Tibial nerve (tissue), 4 donors: ENCODE measurements around the gene POU3F1. TPM values are rescaled to one million over a fixed set of nuclear protein-coding genes. Genes with fewer than 3 reads are reported as not detected.

ENCODE experiments used
- DNase-seq, 2 donors: peaks; one replicate each; pipeline ENCODE4 v3.0.0-alpha.2; 2019; ENCODE audit warnings: low spot score in 2 of 2
- H3K27ac ChIP-seq, 4 donors: fragments of 200-600 bp; sonication (generic) in 3 of 4; one replicate each; pipeline ENCODE4 v1.5.1; 2017 to 2019; ENCODE audit warnings: mild to moderate bottlenecking in 1 of 4
- H3K27me3 ChIP-seq, 2 donors: fragments of 200-600 bp; sonication (generic) in 1 of 2; one replicate each; pipeline versions ENCODE4 v1.5.1 to v1.6.0; 2017 to 2019
- H3K36me3 ChIP-seq, 3 donors: fragments of 200-600 bp; sonication (generic); one replicate each; pipeline ENCODE4 v1.5.1; 2018 to 2019
- H3K4me1 ChIP-seq, 4 donors: fragments of 200-600 bp; sonication (generic) in 3 of 4; one replicate each; pipeline ENCODE4 v1.5.1; 2017 to 2019
- H3K4me3 ChIP-seq, 4 donors: fragments of 200-600 bp; sonication (generic) in 3 of 4; one replicate each; pipeline ENCODE4 v1.5.1; 2017 to 2019; ENCODE audit warnings: mild to moderate bottlenecking in 1 of 4, moderate library complexity in 1 of 4
- H3K9me3 ChIP-seq, 4 donors: fragments of 200-600 bp; sonication (generic) in 3 of 4; one replicate each; pipeline ENCODE4 v1.5.1; 2017 to 2019
- EP300 ChIP-seq, 2 donors: sonication (generic); formaldehyde crosslinking; IDR thresholded peaks; one replicate each; pipeline ENCODE4 v1.6.1; 2017; ENCODE audit warnings: antibody characterized with exemption in 2 of 2, mild to moderate bottlenecking in 1 of 2
- POLR2A ChIP-seq, 2 donors: fragments of 450-650 bp; IDR thresholded peaks; one replicate each; pipeline ENCODE4 v1.6.1; 2017; ENCODE audit warnings: antibody characterized with exemption in 2 of 2, mild to moderate bottlenecking in 2 of 2, moderate library complexity in 2 of 2
- WGBS, 2 donors: methylation state at CpG; one replicate each; pipeline ENCODE4 v1.1.5; 2018; 5-methylcytosine and 5-hydroxymethylcytosine counted together
- small RNA-seq: library from RNA; depleted of rRNA; stranded (forward); fragments of <200 nt; gene quantifications from one replicate; pipeline ENCODE3, GENCODE V24; 2016
- total RNA-seq, 4 donors: library from RNA; depleted of rRNA; stranded (reverse); fragments of >200 nt; gene quantifications; one replicate each; pipeline ENCODE4 v1.1.0, GENCODE V29; 2016
- TF ChIP-seq, protein P1 (sequence below), 5 experiments: fragments of 200-600 bp in 3 of 5; fragments of 450-650 bp in 2 of 5; sonication (generic) in 3 of 5; IDR thresholded peaks; one replicate each; pipeline ENCODE4 v1.5.1; 2016 to 2019; ENCODE audit warnings: antibody characterized with exemption in 5 of 5, mild to moderate bottlenecking in 3 of 5, moderate library complexity in 2 of 5

Gene POU3F1
- total RNA-seq, 4 donors from 2014 or later: 11.6 to 53.4 (median 24.8) TPM

DNA sequence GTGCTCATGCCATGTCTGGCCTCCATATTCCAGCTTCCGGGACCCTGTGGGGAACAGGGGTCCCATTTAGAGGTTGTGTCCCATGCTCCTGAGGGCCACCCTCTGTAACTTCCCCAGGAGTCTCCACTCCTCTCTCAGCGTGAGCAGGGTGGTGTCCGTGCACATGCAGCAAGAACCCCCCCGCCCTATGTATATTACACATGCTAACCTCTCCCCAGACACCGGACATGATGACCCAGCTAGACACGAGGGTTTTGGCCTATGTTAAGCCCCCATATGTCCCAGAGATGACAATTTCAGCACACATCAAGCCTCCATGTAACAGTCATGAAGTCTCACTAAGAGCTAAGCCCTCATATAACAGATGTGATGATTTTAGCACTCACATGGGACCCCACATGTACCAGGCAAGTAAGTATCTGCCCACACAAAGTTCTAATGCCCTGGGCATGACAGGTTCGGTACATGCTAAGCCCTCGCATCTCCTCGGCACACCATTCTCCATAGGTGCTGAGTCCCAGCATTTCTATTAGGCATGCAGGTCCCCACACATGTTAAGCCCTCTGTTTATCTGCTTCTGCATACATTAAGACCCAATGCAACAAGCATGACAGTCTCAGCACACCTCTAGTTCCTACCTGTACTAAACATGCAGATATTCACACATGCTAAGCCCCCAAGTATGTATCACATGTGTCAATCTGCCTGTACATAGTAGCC lies 48.3 kb downstream of the POU3F1 start:
- TF ChIP-seq, protein P1, sequence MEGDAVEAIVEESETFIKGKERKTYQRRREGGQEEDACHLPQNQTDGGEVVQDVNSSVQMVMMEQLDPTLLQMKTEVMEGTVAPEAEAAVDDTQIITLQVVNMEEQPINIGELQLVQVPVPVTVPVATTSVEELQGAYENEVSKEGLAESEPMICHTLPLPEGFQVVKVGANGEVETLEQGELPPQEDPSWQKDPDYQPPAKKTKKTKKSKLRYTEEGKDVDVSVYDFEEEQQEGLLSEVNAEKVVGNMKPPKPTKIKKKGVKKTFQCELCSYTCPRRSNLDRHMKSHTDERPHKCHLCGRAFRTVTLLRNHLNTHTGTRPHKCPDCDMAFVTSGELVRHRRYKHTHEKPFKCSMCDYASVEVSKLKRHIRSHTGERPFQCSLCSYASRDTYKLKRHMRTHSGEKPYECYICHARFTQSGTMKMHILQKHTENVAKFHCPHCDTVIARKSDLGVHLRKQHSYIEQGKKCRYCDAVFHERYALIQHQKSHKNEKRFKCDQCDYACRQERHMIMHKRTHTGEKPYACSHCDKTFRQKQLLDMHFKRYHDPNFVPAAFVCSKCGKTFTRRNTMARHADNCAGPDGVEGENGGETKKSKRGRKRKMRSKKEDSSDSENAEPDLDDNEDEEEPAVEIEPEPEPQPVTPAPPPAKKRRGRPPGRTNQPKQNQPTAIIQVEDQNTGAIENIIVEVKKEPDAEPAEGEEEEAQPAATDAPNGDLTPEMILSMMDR (IDR thresholded peaks at IDR 0.05): no peak
- TF ChIP-seq EP300 (IDR thresholded peaks at IDR 0.05) (no peak), POLR2A (IDR thresholded peaks at IDR 0.05) (no peak)
- Histone ChIP-seq H3K36me3 (peaks cover 0 to 24% (median 0%) of the 10 kb centered on the region in 3 donors), H3K27me3 (no peaks in the 10 kb centered on the region), H3K4me3 (no peak overlapping the region), H3K27ac (peak overlapping the region in 3 of 4 donors; percentile 89 to 97 (median 92)), H3K9me3 (no peaks in the 10 kb centered on the region), H3K4me1 (peaks cover 0 to 85% (median 54%) of the 10 kb centered on the region in 4 donors)
- WGBS, 2 donors: 81 to 85% methylated on average over 9 of the region's 9 CpGs
- DNase-seq: no peak

DNA sequence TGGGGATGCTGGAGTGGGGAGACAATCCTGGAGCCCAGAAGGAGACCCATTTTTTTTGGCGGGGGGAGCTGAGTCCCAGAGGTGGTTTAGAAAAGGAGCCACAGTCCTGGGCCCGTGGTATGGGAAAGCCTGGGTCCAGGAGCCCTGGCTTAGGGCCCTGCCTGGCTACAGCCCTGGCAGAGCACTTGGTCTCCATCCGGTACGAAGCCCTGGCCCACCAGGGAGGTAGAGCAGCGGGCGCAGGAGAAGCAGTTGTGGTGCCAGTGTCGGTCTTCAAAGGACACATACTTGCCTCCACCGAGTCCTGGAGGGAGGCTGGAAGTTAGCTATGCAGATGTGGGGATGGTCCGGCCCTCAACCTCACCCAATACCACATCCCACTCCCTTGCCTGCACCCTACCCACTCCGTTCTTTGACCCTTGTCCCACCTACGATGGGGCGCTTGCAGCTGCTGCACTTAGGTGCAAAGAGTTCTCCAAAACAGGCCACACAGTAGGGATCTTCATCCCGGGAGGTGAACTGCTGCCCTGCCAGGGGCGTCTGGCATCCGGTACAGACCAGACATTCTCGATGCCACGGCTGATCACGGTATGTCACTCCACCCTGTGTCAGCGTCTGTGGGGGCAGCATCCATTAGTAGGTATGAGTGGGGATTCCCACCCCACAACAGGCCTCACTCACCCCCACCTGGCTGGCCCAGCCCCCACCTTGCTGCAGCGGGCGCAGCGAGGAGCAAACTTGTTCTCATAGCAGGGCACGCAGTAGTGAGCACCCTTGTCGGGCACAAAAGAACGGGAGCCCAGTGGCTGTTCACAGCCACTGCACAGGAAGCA lies 49.1 kb downstream of the POU3F1 start:
- H3K36me3 ChIP-seq: peaks cover 0 to 24% (median 0%) of the 10 kb centered on the region in 3 donors
- WGBS, 2 donors: 84 to 90% methylated on average over 21 to 23 of the region's 25 CpGs
- H3K4me3 ChIP-seq: no peak overlapping the region
- H3K9me3 ChIP-seq: no peaks in the 10 kb centered on the region
- H3K27ac ChIP-seq: peak overlapping the region; percentile 73 to 97 (median 84)
- H3K4me1 ChIP-seq: peaks cover 0 to 77% (median 50%) of the 10 kb centered on the region in 4 donors
- no peak for TF ChIP-seq EP300 (IDR thresholded peaks at IDR 0.05)
- TF ChIP-seq POLR2A (IDR thresholded peaks at IDR 0.05): no peak
- TF ChIP-seq, protein P1 (IDR thresholded peaks at IDR 0.05): no peak
- H3K27me3 ChIP-seq: no peaks in the 10 kb centered on the region
- no peak for DNase-seq

DNA sequence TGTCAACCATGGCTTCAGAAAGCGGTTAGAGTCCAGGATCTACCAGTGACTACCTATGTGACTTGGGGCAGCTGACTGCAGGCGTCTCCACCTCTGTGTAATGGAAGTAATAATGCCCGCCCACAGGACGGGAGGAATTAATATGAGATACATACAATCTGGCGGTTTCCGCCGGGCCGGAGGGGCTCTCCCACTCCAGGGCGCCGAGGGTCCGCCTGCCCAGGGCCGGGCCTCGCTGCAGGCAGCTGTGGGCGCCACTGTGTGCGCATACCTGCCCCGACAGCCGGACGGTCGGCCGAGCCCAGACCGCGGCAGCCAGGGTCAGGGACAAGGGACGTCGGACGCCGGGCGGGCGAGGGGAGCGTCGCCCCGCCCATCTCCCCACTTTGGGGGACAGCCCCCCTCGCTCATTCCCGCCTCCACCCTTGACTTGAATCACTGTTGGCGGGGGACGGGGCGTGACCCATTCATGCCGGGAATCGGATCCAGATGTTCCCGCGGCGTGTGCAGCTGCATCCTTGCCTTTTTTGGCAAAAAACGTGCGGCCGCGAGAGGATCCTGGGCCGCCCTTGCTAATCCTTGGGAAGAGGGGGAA lies 50.7 kb downstream of the POU3F1 start:
- 2 to 14% methylated on average over 25 to 46 of the region's 46 CpGs for WGBS, 2 donors
- TF ChIP-seq, protein P1 (IDR thresholded peaks at IDR 0.05): no peak
- peak; percentile 44 to 65 for TF ChIP-seq EP300 (IDR thresholded peaks at IDR 0.05)
- peak in 1 of 2 donors; percentile 47 for TF ChIP-seq POLR2A (IDR thresholded peaks at IDR 0.05)
- peak; percentile 62 to 73 for DNase-seq
- Histone ChIP-seq H3K4me3 (peak overlapping the region; percentile 30 to 56 (median 54)), H3K4me1 (peaks cover 0 to 61% (median 40%) of the 10 kb centered on the region in 4 donors), H3K36me3 (peaks cover 0 to 24% (median 0%) of the 10 kb centered on the region in 3 donors), H3K27ac (peak overlapping the region; percentile 73 to 97 (median 84)), H3K27me3 (no peaks in the 10 kb centered on the region), H3K9me3 (no peaks in the 10 kb centered on the region)

DNA sequence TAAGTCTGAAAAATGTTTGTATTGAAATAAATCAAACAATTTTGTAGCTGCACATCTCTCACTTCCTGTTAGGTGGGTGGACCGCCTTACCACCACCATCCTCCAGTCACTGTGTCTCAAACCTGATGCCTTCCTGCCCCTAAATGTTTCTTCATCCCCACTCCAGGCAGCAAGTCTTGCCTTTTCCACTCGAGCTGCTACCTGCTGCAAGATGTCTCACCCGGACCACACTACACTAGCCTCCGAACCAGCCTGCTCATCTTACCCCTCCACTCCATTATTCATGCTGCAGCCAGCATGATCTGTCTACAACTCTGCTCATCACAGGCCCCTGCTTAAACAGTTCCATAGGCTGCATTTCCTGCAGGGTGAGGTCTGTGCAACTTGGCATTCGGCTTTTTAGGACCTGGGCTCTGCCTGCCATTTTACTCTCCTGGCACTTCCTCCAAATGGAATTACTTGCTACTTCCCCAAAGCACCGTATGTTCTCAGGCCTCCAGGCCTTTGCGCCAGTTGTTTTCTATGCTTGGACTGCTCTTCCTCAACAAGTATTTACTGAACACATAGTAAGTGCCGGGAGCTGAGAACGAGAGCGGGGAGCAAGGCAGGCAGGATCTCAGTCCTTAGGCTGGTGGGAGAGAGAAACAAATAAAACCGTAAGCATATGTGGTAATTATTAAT lies 51.6 kb downstream of the POU3F1 start:
- Histone ChIP-seq H3K27me3 (no peaks in the 10 kb centered on the region), H3K9me3 (no peaks in the 10 kb centered on the region), H3K27ac (peak overlapping the region; percentile 73 to 97 (median 84)), H3K36me3 (peaks cover 0 to 24% (median 0%) of the 10 kb centered on the region in 3 donors), H3K4me3 (peak overlapping the region in 1 of 4 donors; percentile 56), H3K4me1 (peaks cover 0 to 57% (median 35%) of the 10 kb centered on the region in 4 donors)
- TF ChIP-seq EP300 (IDR thresholded peaks at IDR 0.05) (no peak), POLR2A (IDR thresholded peaks at IDR 0.05) (no peak)
- TF ChIP-seq, protein P1 (IDR thresholded peaks at IDR 0.05): no peak
- no peak for DNase-seq
- WGBS, 2 donors: 64 to 70% methylated on average over 11 of the region's 11 CpGs

Small RNA genes lying within 50 kb of the gene (small RNA-seq; reads per million reads assigned to genes)
- gene MIR3659: not detected

Other genes with a start within 250 kb of the POU3F1 start
- gene C1orf122, start 239.0 kb downstream of the POU3F1 start, total RNA-seq: 100 to 1,000 TPM in 1 of 4 donors, 10 to 100 TPM in 3; 80.6 to 132 (median 92.7) TPM
- 10 to 100 TPM in 2 of 4 donors, 1 to 10 TPM in 2; 8.1 to 13.8 (median 10.8) TPM for gene YRDC, start 238.6 kb downstream of the POU3F1 start, total RNA-seq
- gene MTF1, start 187.2 kb downstream of the POU3F1 start, total RNA-seq: 1 to 10 TPM; 6.1 to 9.0 (median 7.8) TPM
- gene INPP5B, start 99.7 kb downstream of the POU3F1 start, total RNA-seq: 10 to 100 TPM; 39.1 to 52.5 (median 49.0) TPM
- gene SF3A3, start 56.8 kb downstream of the POU3F1 start, total RNA-seq: 10 to 100 TPM; 51.0 to 67.8 (median 62.8) TPM
- 10 to 100 TPM; 25.1 to 32.7 (median 26.6) TPM for gene FHL3, start 41.3 kb downstream of the POU3F1 start, total RNA-seq
- gene UTP11, start 34.1 kb downstream of the POU3F1 start, total RNA-seq: 10 to 100 TPM; 16.5 to 36.8 (median 25.7) TPM